HG03097 (cell line): ENCODE data around the gene RPEL1.
"Not testable (repeated sequence)": the region's sequence is repeated elsewhere in the genome, so short reads cannot be mapped to it uniquely, and the experiment has no call there.

Experiments used
- ATAC-seq: cut with Tn5 transposase; IDR thresholded peaks from one replicate; pipeline ENCODE4 v1.9.1; 2021; ENCODE audit not compliant: unreplicated experiment, low FRiP score

The RPEL1 gene

GRCh38 chr10:103245587-103245986, at the start of gene RPEL1:
RPEL1 (plus strand) TSS chr10:103245887; CDS start chr10:103245997, 110 bp downstream.
- not testable (repeated sequence) for ATAC-seq

- ATAC-seq, result no peak
Measured at GRCh38 chr10:103196516-103196915, 49.2 kb upstream of the RPEL1 start.

DNA sequence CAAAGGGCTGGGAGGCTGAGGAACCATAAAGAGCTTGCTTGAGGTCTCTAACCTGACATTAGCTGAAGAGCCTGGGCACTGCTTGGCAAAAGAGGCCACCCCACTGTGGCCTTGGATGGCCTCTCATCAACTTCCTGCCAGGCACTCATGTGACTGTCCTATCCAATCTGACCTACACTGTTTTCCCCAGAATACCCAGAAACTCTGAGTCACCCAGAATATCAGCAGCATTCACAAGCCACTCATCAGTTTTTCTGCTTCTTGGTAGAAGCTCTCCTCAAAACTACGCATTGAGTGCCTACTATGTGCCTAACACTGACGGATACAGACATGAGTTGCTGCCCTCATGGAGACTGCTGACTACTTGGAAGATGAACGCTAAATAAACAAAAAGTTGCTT, 48.5 kb upstream of the RPEL1 start:
- ATAC-seq, result no peak

DNA sequence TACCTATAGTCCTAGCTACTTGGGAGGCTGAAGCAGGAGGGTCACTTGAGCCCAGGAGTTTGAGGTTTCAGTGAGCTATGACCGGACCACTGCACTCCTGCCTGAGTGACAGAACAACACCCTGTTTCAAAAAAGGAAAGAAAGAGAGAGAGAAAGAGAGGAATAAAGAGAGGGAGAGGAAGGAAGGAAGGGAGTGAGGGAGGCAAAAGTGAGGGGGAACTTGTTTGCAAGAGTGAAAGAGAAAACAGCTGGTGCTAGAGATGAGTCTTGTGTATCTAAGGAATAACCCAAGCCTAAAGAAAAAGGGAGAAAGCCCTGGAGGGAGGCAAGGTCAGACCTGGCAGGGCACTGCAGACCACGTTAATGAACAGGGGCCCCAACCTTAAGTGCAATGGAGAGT, 47.8 kb upstream of the RPEL1 start:
- ATAC-seq, result no peak

GRCh38 chr10:103198648-103199047, 47.0 kb upstream of the RPEL1 start:
- ATAC-seq, result no peak

GRCh38 chr10:103199488-103199887, 46.2 kb upstream of the RPEL1 start:
- ATAC-seq, result no peak

DNA sequence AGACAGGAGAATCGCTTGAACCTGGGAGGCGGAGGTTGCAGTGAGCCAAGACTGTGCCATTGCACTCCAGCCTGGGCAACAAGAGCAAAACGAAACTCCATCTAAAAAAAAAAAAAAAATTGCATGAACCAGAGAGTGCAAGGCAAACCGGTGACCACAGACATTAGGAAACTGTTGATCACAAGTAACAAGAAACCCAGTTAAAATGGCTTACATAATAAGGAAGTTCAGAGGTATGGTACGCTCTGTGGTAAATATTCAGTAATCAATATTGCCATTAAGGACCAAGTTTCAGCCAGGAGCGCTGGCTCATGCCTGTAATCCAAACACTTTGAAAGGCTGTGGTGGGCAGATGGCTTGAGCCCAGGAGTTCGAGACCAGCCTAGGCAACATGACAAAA, 43.4 kb upstream of the RPEL1 start:
- ATAC-seq, result no peak

DNA sequence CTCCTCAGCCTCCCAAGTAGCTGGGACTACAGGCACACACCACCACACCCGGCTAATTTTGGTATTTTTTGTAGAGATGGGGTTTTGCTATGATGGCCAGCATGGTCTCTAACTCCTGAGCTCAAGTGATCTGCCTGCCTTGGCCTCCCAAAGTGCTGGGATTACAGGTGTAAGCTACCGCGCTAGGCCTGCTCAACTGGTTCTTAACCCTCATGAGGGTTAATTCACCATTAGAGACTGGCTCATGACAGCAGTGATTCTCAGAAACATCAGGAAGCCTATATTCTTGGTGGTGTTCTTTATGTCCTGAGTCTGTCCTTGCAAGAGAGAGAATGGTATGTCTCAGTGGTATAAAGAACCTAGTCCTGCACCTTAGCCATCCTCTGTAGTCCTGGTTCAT, 42.2 kb upstream of the RPEL1 start:
- no peak for ATAC-seq

DNA sequence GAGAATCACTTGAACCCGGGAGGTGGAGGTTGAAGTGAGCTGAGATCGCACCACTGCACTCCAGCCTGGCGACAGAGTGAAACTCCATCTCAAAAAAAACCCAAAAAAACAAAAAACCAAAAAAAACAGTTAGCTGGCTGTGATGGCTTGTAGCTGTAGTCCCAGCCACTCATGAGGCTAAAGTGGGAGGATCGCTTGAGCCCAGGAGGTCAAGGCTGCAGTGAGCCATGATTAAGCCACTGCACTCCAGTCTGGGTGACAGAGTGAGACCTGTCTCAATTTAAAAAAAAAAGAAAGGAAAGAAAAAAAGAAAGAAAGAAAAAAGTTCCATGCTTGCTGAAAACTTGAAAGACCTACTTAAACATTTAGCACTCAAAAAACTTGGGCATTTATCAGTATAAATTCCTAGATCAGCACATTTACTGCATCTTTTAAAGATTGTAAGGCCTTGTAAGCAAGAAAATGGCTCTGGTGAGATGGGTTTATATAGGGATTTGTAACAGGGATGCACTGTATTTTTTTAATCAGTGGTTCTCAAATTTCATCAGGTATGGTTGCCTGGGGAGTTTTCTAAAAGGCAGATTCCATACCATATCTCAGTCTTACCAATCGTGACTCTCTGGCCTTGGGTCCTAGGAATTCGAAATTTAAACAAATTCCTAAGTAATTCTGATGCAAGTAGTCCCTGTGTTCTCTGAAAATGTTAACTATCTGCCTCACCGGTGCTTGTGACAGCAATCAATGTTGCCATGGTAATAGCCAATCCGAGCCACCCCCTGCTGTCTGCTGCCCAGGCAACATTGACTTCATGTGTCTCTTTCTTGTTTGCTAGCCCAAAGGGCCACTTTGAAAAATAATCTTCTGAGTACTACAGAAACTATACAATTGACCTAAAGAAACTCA, 41.1 kb upstream of the RPEL1 start:
- ATAC-seq, result no peak

GRCh38 chr10:103205401-103205800, 40.3 kb upstream of the RPEL1 start:
- not testable (repeated sequence) for ATAC-seq

GRCh38 chr10:103206715-103207114, 39.0 kb upstream of the RPEL1 start:
- not testable (repeated sequence) for ATAC-seq

DNA sequence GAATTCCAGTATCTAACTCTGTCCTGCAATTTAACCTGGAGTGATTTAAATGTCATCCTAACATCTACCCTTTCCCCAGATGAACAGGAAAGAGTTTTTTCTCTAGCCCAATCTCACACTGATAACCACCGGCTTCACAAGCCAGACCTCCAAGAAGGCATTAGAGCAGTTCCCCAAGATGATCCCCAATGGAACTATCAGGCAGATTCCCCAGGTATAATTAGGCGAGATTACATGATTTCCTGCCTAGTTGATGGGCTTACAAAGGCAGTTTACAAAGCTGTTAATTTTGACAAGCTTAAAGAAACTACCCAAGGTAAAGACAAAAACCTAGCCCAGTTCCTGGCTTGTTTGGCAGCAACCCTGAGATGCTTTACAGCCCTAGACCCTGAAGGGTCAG, 38.5 kb upstream of the RPEL1 start:
- ATAC-seq, result no peak

- not testable (repeated sequence) for ATAC-seq
Measured at GRCh38 chr10:103207643-103208042, 38.0 kb upstream of the RPEL1 start.

DNA sequence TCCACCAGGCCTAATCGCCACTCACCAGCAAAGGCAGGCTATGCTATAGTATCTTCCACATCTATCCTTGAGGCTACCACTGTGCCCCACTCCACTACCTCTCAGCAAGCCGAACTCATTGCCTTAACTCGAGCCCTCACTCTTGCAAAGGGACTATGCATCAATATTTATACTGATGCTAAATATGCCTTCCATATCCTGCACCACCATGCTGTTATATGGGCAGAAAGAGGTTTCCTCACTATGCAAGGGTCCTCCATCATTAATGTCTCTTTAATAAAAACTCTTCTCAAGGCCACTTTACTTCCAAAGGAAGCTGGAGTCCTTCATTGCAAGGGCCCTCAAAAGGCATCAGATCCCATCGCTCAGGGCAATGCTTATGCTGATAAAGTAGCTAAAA, 35.4 kb upstream of the RPEL1 start:
- not testable (repeated sequence) for ATAC-seq

DNA sequence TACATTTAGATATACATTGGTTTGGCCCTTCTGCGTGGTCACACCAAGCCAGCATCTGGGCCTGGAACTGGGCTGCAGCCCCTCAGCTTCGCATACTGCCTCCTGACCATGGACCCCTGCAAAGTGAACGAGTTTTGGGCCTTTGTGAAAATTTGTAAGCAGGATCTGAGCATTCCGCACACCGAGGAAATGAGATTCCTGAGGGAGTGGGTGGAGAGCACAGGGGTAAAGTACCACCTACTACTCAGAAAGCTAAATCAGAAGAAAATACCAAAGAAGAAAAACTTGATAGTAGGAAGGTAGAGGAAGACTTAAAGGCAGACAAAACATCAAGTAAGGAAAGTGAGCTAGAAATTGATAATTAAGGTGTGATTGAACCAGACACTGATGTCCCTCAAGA, 30.1 kb upstream of the RPEL1 start:
- ATAC-seq, result no peak

DNA sequence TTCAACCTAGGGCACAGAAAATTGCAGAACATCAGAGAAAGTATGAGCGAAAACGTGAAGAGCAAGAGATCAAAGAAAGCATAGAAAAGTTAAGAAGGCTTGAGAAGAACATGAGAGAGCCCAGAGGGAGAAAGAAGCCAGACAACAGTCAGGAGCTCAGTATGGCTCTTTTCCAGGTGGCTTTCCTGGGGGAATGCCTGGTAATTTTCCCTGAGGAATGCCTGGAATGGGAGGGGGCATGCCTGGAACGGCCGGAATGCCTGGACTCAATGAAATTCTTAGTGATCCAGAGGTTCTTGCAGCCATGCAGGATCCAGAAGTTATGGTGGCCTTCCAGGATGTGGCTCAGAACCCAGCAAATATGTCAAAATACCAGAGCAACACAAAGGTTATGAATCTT, 29.3 kb upstream of the RPEL1 start:
- ATAC-seq, result not testable (repeated sequence)

DNA sequence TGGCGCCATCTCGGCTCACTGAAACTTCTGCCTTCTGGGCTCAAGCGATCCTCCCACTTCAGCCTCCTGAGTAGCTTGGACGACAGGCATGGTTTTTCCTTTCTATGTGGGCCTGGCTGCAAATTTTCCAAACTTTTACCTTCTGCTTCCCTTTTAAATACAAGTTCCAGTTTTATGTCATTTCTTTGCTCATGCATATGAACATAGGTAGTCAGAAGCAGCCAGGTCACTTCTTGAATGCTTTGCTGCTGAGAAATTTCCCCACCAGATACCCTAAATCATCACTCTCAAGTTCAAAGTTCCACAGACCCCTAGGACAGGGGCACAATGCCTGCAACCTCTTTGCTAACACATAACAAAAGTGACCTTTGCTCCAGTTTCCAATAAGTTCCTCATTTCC, 21.6 kb upstream of the RPEL1 start:
- ATAC-seq, result no peak

- ATAC-seq, result not testable (repeated sequence)
Measured at GRCh38 chr10:103224721-103225120, 21.0 kb upstream of the RPEL1 start.

DNA sequence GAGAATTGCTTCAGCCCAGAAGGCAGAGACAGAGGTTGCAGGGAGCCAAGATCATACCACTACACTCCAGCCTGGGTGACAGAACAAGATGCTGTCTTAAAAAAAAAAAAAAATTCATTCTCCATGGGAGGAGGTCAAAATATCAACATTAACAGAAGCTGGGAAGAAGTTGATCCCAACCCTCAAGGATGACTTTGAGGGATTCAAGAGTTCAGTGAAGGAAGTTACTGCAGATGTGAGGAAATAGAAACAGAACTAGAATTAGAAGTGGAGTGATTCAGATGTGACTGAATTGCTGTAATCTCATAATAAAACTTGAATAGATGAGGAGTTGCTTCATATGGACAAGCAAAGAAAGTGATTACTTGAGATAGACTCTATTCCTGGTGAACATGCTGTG, 19.7 kb upstream of the RPEL1 start:
- ATAC-seq, result no peak

DNA sequence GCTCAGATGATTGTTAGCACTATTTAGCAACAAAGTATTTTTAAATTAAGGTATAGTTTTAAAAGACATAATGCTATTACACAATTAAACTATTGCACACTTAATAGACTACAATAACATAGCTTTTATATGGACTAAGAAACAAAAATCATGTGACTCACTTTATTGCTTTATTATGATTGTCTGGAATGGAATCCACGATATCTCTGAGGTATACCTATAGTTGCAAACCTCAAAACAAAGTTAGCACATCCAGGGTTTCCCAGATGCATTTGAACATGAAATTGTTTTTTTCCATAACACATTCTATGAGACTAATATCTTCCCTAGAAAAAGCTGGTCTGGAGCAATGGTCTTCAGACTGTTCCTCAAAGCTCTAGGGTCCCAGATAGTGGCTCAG, 18.3 kb upstream of the RPEL1 start:
- ATAC-seq, result no peak

DNA sequence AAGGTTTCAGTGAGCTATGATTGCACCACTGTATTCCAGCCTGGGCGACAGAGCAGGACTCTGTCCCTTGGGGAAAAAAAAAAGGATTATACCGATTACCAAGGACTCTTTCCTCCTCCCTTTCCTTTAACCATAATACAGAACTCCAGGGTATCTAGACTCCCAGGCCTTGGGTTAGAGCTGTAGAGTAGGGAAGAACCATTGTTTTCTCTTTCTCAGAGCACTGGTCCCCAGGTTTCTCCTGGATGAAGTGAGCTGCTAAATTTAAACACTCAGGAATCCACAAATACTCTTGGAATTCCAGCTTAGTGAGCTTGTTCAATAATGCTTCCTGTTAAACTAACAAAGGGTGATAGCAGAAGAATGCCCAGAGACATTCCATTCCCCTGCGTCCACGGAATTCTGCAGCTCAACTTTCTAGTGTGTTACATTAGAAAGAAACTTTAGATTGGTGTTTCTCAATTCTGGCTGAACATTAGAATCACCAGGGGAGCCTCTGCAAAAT, 14.6 kb upstream of the RPEL1 start:
- ATAC-seq, result no peak

DNA sequence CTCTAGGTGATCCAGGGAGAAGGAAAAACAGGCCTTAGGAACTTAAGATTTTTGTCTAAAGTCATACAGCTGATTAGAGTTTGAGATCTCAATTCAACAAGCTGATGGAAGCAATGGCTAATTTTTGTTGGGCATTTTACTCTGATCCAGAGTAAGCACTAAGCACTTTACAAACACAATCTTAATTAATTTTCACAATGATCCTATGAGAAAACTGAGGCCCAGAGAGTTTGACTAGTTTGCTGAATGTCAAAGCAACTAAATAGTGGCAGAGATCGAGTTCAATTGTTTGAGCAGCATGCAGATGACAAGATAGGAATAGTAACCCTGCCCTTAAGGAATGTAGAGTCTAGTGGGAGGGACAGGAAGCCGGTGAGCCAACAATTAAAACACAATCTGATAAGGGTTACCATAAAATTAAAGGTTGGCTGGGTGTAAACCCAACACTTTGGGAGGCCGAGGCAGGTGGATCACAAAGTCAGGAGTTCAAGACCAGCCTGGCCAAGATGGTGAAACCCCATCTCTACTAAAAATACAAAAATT, 13.5 kb upstream of the RPEL1 start:
- no peak for ATAC-seq
